NOMO-1 (cell line): ENCODE data around the gene THNSL1.
A peak's percentile ranks its signal among the peaks of the same experiment; 100 is the strongest.
"Not testable (repeated sequence)": the region's sequence is repeated elsewhere in the genome, so short reads cannot be mapped to it uniquely, and the experiment has no call there.

ENCODE experiments used
- DNase-seq, 2 experiments: peaks; one replicate each; lab custom pipeline; 2025; ENCODE audit not compliant: unreplicated experiment in 2 of 2; lab: John Stamatoyannopoulos, UW

THNSL1 gene

DNA sequence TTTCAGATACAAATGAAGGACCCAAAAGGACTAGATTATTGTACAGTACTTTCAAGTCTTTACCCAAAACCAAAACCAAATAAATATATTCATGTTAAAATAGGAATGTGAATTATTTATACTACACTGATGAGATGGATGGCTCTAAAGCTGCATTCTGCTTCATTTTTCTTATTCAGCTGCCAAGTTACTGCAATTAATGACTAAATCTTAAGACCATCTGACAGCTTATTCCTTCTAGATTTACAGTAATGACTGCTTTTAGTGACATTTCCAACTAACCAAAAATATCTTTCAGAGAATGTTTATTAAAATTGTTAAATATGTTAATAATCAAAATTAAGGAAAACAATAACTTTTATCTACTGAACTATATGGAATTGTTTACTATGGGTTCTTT lies 21.3 kb upstream of the THNSL1 start:
- DNase-seq = no peak

DNA sequence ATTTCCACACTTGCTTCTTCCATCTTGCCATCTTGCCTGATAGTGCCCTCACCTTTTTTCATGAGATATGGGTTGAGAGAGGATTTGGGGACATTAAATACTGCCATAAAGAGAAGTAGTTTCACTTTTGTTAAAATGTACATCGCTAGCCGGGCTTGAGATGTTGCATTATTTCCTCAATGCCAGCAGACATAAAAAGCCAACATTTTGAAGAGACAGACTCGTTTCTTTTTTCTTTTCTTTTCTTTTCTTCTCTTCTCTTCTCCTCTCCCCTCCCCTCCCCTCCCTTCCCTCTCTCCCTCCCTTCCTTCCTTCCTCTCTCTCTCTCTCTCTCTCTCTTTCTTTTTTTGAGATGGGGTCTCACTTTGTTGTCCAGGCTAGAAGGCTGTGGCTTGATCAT lies 18.4 kb upstream of the THNSL1 start:
- DNase-seq = no peak

DNA sequence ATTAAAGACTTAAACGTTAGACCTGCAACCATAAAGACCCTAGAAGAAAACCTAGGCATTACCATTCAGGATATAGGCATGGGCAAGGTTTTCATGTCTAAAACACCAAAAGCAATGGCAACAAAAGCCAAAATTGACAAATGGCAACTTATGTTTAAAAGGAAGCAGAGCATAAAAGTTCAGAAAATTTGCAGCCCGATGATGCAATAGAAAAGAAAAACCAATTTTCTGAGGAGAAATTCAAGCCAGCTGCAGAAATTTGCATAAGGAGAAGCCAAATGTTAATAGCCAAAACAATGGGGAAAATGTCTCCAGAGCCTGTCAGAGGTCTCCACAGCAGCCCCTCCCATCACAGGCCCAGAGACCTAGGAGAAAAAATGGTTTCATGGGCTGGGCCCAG lies 4.8 kb upstream of the THNSL1 start:
- not testable (repeated sequence) for DNase-seq

DNA sequence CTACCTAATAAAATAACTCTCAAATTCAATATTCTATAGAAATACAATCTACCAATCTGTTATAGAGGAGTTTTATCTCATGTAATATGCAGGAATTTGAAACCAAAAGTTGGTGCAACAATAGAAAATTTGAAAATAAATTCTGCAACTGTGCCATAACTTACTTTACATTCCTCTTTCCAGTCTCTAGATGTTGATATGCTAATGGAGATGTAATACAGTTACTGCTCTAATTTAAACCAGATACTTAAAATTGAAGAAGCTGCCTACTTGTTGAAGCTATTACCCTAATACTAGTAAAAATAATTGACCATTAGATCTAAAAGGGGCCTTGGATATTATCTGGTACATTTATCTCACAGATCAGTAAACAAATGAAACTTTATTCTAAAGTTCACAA lies 1.8 kb upstream of the THNSL1 start:
- DNase-seq = no peak

DNA sequence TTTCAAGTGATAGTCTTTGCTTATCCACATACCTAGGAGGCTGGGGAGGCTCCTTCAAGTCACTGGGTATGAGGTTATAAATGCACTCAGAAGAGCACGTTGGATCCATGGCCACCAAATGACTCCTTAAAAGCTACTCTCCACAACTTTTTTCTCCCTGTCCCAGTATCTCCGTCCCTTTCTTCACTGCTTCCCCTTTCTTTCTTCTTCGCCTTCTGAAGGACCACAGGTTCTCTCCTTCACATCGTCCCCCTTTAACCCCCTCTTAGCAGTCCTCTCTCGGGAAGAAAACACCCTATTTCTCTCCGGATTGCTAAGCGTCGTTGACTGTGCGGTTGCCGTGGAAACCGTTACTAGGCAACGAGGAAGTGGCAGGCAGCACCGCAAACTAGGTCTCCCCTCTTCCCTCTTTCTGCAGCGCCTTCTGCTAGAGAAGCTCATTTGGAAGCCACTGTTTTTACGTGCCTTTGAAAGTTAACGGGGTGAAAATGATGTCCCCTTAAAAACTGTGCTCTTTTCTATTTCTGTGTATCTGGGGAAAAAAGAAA lies 510 bp upstream of the THNSL1 start, which contains the start of gene ENKUR:
Gene ENKUR, minus strand, starts transcription at position 331 of the 548 bp plus-strand sequence. Its CDS starts 222 bp downstream, at position 109.
- peak; percentile 87 to 91 for DNase-seq

DNA sequence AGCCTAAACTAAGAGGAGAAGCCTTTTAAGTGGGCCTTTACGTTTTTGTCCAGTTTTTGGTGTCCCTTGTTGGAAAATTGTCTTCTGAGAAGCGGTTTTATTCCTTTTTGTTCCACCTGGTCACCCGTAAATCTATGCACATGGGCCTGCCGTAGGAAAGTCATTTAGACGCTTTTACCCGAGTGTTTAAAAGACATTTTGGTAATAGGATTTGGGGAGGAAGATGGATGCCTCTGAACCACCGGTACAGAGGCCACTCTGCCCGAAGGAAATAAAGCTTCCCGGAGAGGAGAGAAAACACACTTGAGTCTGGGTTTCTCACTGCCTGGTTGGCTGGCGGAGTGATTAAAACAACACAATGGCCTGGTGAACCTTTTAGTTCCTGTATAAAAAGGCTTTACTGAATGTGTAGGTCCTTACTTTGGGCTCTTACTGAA lies 760 bp downstream of the THNSL1 start:
- peak in 1 of 2 experiments; percentile 33 for DNase-seq

DNA sequence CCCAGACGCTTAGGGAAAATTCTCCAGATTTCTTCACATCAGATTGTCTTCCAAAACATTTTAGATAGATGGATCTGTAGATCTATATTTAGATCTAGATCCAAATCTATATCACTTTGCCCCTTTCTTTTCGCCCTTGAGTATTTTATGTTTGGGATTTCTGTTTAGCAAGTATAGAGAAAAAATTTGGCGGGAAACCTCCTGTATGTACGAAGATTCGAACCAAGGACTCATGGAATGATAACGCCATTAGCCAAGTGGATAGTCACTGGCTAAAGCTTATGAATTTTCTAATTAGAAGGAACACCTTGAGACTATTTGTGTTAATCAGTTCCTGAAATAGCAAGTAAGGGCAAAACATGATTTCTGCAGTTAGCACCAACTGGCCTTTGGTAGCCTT lies 1.2 kb downstream of the THNSL1 start:
- DNase-seq = no peak

DNA sequence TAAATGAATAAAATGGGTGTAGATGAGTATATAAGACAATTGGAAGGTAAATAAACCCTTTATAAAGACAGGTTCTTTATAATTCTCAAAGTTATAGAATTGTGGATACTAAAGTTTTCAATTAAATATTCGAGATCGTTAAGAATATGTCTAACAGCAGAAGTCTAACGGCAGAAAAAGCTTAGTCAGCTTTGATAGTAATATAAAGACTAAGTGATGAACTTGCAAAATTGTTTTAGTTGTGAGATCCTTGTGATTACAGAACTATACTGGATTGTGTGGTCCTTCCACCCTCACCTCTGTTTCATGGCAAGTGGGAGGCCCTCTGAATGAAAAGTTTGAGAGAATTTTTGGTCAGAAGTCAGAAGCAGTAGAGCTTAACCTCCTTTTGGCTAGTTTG lies 2.3 kb downstream of the THNSL1 start:
- no peak for DNase-seq

DNA sequence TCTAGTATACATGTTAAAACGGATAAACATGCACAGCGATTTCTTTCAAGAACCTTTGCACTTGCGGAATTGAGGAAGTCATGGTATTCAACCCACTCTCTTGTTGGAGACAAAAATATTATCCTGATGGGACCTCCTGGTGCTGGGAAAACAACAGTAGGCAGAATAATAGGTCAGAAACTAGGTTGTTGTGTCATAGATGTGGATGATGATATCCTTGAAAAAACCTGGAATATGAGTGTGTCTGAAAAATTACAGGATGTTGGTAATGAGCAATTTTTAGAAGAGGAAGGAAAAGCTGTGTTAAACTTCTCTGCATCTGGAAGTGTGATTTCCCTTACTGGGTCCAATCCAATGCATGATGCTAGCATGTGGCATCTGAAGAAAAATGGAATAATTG lies 6.9 kb downstream of the THNSL1 start:
- DNase-seq = no peak

DNA sequence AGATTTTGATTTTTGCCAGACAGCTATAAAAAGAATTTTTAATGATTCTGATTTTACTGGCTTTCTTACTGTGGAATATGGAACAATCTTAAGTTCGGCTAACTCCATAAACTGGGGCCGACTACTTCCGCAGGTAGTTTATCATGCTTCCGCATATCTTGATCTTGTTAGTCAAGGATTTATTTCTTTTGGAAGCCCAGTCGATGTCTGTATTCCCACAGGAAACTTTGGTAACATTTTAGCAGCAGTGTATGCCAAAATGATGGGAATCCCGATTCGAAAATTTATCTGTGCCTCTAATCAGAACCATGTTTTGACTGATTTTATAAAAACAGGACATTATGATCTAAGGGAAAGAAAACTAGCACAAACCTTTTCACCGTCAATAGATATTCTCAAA lies 8.1 kb downstream of the THNSL1 start:
- DNase-seq = no peak

DNA sequence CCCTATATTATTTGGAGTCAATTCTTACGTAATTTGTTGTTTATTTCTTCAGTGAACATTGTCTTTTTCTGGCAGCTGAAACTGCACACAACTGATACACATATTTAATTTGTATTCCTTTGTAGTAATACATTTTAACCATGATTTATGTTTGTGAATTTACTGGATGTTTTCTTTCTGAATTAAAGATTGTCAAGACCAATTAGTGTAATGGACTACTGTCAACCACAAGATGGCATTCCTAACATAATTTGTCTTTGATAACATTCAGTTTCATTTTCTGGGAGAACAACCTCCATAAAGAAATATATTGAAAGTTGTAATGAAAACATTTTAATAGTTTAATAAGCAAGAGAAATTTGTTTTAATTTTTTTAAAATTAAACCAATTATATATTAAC lies 10.1 kb downstream of the THNSL1 start:
- no peak for DNase-seq

DNA sequence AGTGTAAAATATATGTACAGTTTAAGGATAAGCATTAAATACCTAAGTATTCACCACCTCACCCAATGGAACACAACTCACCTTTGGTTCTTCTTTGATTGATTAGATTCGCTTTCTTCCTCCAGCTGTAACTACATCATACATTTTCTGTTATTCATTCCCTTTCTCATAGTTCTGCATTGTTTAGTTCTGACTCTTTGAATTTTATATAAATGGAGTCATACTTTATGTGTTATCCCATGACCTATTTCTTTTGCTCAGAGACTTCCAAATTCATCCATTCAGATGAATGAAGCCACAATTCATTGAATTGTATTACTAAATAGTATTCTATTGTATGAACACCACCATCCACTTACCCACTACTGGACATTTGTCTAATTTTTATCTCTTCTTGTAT lies 12.3 kb downstream of the THNSL1 start:
- DNase-seq = no peak

DNA sequence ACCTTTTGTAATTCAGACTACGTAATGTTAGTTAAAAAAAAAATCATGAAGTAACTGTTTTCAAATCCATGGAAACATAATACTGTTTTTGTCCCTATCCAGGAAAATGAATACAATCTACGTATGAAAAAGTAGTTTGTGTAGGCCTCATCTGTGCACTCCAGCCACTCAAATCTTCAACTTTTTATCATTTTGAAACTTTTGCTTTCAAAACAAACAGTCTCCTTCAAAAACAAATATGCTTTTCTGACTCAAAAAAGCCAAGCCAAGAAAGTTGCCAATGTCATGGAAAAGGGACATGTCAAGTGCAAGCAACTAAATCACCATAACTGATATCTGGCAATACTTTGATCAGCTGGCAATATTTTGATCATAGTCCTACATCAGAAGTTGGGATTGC lies 13.1 kb downstream of the THNSL1 start:
- DNase-seq = no peak

DNA sequence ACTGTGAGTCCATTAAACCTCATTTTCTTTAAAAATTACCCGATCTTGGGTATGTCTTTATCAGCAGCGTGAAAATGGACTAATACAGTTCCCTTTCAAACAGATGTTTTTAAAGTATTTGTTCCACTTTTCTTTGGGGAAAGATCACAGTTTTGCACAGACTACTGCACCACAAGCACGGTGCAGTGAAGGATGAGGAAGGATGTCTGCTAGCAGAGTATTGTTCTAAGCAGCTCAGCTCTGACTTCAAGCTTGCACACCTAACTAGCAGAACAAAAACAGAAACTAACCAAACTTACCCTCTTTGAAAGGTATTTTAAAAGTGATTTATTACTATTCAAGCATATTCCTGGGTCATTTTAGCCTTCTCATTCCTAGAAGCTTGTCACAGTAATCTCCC lies 20.0 kb downstream of the THNSL1 start:
- DNase-seq = no peak

DNA sequence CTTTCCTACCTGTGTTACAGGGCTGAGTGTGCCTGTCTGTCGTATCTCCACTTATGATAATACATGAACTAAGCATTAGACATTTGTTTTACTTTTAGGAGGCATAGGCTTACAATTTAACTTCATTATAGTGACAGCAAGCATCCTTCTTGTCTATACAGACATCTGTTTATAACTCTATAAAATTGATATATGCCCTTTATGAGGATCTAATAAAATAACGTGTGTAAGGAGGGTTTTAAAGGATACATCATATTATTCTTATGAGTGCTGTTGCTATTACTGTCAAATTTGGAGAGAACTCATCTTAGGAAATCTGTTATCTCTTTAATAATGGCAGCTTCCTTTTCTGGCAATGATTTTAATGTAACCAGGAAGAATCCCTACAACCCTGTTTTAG lies 21.9 kb downstream of the THNSL1 start:
- no peak for DNase-seq

DNA sequence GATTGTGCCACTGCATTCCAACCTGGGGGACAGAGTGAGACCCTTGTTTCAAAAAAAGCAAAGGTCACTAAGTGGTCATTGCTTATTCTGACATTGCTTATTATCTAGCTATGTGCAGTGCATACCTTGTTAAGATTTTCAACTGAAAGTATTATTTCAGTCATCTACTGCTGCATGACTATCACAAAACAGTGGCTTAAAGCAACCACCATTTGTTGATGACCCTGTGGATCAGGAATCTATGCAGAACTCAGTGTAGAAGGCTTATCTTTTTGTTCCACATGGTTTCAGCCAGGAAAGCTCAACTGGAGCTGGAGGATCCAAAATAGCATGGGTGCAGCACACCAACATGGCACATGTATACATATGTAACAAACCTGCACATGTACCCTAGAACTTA lies 23.1 kb downstream of the THNSL1 start:
- DNase-seq = no peak

DNA sequence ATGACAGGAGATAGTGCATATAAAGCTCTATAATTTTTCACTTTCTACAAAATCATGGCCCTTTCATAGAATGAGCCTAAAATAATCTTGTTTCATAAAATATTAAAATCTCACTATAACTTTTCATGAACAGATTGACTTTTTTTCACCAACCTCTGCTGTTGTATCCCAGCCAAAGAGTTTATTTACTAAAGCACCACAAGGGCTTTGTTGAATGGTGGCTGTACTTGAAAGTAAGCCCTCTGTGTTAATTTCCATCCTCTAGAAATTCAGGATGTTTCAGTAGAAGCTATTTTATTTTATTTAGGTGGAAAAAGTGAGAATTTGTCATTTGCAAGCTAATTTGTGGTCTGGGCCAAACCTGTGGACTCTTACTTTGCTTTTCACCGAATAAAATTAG lies 30.2 kb downstream of the THNSL1 start:
- no peak for DNase-seq

DNA sequence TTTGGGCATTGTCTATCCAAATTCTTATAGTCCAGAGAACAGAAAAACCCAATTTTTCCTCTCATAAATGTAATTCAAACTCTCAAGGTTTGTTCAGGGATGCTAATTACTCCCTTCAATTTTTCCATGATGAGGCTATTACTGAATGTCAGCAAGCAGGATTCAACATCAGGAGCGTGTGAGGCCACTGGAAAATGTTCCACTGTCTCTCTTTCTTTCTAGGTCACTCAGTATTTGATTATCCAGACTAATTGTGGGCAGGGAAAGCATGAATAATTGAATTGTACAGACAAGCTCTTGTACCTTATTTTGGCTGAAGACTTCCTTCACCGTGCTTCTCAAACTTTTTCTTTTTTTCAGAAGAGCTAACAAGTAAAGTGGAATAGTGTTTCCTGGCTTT lies 30.7 kb downstream of the THNSL1 start:
- no peak for DNase-seq

DNA sequence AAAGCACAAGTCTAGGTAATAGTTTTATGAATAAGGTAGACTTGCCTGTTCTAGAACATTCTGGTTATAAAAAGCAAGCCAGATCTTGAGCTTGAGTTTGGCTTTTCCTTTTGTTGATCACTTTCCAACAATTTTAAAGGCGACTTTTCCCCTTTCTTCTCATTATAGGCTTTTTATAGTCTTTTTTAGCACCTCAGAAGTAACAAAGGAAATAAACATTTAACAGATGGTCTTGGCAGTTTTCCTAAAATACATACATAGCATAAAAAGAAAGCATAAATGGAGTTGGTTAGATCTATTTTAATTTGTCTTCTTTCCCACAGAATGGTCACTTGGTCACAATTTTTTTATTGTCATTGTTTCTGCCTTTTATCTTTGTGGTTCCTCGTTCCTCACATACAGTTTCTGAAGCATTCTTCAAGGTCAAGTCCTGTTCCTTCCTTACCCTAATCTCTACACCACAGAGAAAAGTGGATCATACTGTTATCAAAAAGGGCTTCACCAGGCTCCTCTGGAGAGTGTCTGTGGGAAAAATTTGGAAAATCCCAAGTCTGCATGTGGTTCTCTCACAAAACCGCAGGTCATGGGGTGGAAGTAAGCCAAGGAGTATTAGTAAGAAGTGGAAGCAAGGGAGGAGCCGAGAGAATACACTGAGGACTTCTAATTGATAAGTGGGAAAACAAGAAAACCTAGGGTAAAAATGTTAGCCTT lies 31.3 kb downstream of the THNSL1 start:
- no peak for DNase-seq

DNA sequence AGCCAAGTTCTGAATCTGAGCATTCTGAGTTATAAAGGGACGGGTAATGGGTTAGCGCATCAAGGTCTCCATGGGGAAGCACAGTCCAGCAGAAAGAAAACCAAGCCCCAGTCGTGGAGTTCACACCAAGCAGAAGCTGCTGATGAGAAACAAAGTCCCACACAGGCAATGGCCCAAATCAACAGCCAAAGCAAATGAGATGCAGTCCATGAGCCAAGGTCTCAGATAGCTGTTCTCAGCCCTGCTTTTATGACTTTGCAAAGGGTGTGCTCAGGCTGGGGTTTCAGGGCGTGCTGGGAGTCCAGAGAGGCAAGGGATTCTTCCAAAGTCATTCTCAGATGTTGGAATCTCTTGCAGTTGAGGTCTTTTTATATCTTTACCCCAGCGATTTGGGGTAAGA lies 32.0 kb downstream of the THNSL1 start:
- no peak for DNase-seq

DNA sequence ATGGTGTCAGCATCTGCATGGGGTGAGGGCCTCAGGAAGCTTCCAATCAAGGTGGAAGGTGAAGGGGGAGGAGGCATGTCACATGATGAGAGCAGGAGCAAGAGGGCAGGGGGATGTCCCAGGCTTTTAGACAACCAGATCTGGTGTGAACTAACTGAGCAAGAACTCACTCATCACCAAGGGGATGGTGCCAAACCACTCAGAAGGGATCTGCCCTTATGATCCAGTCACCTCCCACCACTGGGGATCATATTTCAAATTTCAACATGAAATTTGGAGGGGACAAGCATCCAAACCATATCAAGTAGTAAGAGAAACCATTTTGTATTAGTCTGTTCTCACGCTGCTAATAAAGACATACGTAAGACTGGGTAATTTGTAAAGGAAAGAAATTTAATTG lies 33.6 kb downstream of the THNSL1 start:
- no peak for DNase-seq

DNA sequence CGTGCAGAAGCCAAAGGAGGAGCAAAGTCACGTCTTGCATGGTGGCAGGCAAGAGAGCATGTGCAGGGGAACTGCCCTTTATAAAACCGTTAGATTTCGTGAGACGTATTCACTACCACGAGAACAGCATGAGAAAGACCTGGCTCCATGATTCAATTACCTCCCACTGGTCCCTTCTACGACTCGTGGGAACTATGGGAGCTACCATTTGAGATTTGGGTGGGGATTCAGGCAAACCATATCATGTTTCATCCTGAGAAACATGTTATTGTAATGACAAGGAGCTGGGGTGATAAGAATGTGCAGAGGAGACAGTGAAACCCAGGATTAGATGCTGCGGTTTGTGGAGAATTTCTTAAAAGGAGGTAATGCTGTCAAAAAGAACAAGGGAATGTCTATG lies 34.0 kb downstream of the THNSL1 start:
- DNase-seq = no peak

DNA sequence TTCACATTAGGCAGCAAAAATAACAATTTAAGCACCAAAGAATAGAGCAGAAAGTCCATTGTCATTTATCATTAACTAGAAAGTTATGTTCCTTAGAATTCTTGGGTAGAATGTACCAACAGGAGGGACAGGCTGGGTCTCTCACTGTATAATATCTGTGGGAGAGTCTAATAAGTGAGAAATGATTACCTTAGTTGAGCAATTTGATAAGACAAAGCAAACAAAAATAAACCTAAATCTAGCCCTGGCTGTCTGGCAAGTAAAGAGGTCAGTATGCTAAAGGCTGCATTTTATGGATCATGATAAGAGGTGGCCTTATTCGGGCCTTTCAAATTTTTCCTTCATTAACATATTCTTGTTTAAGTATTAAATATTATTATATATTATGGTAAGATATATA lies 35.6 kb downstream of the THNSL1 start:
- no peak for DNase-seq
